ENCODE results near the gene CLEC18A. TPM values are rescaled to one million over a fixed set of nuclear protein-coding genes. Genes with fewer than 3 reads are reported as not detected.
"Not testable (repeated sequence)": the region's sequence is repeated elsewhere in the genome, so short reads cannot be mapped to it uniquely, and the experiment has no call there.

The CLEC18A gene
- total RNA-seq, 1 donor from 2014 or later = 0.82 TPM

- intact Hi-C loops (cut with micrococcal nuclease) = not testable (repeated sequence)
These were observed 723 bp upstream of the CLEC18A start for GRCh38 chr16:69950411-69950810.

GRCh38 chr16:69951672-69952031 lies 518 bp downstream of the CLEC18A start:
- intact Hi-C loops (cut with micrococcal nuclease) = not testable (repeated sequence)

- intact Hi-C loops (cut with micrococcal nuclease) = not testable (repeated sequence)
These were observed 982 bp downstream of the CLEC18A start for GRCh38 chr16:69952116-69952515.

- intact Hi-C loops (cut with micrococcal nuclease) = not testable (repeated sequence)
These were observed 1.6 kb downstream of the CLEC18A start for GRCh38 chr16:69952572-69953355.

- intact Hi-C loops (cut with micrococcal nuclease) = not testable (repeated sequence)
These were observed 3.1 kb downstream of the CLEC18A start for GRCh38 chr16:69954241-69954640.

GRCh38 chr16:69963312-69963711 lies 12.2 kb downstream of the CLEC18A start:
- intact Hi-C loops (cut with micrococcal nuclease) = not testable (repeated sequence)

- intact Hi-C loops (cut with micrococcal nuclease) = not testable (repeated sequence)
These were observed 14.0 kb downstream of the CLEC18A start for GRCh38 chr16:69964960-69965660.

GRCh38 chr16:69965661-69966054 lies 14.5 kb downstream of the CLEC18A start:
- intact Hi-C loops (cut with micrococcal nuclease) = not testable (repeated sequence)

- intact Hi-C loops (cut with micrococcal nuclease) = not testable (repeated sequence)
These were observed 16.6 kb downstream of the CLEC18A start for GRCh38 chr16:69967688-69968087.

GRCh38 chr16:69968125-69968524 lies 17.0 kb downstream of the CLEC18A start:
- intact Hi-C loops (cut with micrococcal nuclease) = not testable (repeated sequence)

GRCh38 chr16:69969657-69970056 lies 18.5 kb downstream of the CLEC18A start:
- intact Hi-C loops (cut with micrococcal nuclease) = not testable (repeated sequence)

- intact Hi-C loops (cut with micrococcal nuclease) = not testable (repeated sequence)
These were observed 21.0 kb downstream of the CLEC18A start for GRCh38 chr16:69972120-69972519.

- intact Hi-C loops (cut with micrococcal nuclease) = not testable (repeated sequence)
These were observed 21.8 kb downstream of the CLEC18A start for GRCh38 chr16:69972935-69973334.

GRCh38 chr16:69985196-69985595 lies 34.1 kb downstream of the CLEC18A start:
- intact Hi-C loops (cut with micrococcal nuclease) = not testable (repeated sequence)

GRCh38 chr16:69997956-69998355 lies 46.8 kb downstream of the CLEC18A start:
- intact Hi-C loops (cut with micrococcal nuclease) = not testable (repeated sequence)

GRCh38 chr16:69999801-70000200 lies 48.7 kb downstream of the CLEC18A start:
- intact Hi-C loops (cut with micrococcal nuclease) = not testable (repeated sequence)

- intact Hi-C loops (cut with micrococcal nuclease) = not testable (repeated sequence)
These were observed 52.4 kb downstream of the CLEC18A start for GRCh38 chr16:70003511-70003910.

GRCh38 chr16:70008604-70009003 lies 57.5 kb downstream of the CLEC18A start:
- intact Hi-C loops (cut with micrococcal nuclease) = not testable (repeated sequence)

GRCh38 chr16:70010615-70011014 lies 59.5 kb downstream of the CLEC18A start:
- intact Hi-C loops (cut with micrococcal nuclease) = not testable (repeated sequence)

- intact Hi-C loops (cut with micrococcal nuclease) = not testable (repeated sequence)
These were observed 60.0 kb downstream of the CLEC18A start for GRCh38 chr16:70011120-70011519.

GRCh38 chr16:70012354-70012753 lies 61.2 kb downstream of the CLEC18A start:
- intact Hi-C loops (cut with micrococcal nuclease) = not testable (repeated sequence)

- intact Hi-C loops (cut with micrococcal nuclease) = not testable (repeated sequence)
These were observed 61.8 kb downstream of the CLEC18A start for GRCh38 chr16:70012951-70013350.

Data from T-helper 2 cell treated with Interferon-gamma antibody and Interleukin-4, amounts not matched to agents 100 ng/mL and 5 ng/mL, for 36 hours (primary cell).